RKO (cell line): ENCODE results near the gene CABP4.

Experiments used
- DNase-seq: peaks from one replicate; pipeline ENCODE4 v3.0.0-alpha.2; 2016; ENCODE audit warnings: low spot score

Gene CABP4

GRCh38 chr11:67455054-67455453 lies at the start of gene CABP4:
Gene CABP4 (plus strand): TSS chr11:67455354. CDS start chr11:67455424, 70 bp downstream.
- DNase-seq, result no peak

- DNase-seq, result no peak
Observed at GRCh38 chr11:67405688-67406339, 49.3 kb upstream of the CABP4 start.

GRCh38 chr11:67406420-67406968 lies 48.7 kb upstream of the CABP4 start:
- DNase-seq, result no peak

GRCh38 chr11:67406969-67407687 lies 48.0 kb upstream of the CABP4 start:
- DNase-seq, result no peak

GRCh38 chr11:67407688-67408163 lies 47.4 kb upstream of the CABP4 start:
- DNase-seq, result no peak

- no peak for DNase-seq
Observed at GRCh38 chr11:67408437-67409200, 46.5 kb upstream of the CABP4 start.

- DNase-seq, result no peak
Observed at GRCh38 chr11:67409261-67409666, 45.9 kb upstream of the CABP4 start.

GRCh38 chr11:67409781-67410368 lies 45.3 kb upstream of the CABP4 start:
- DNase-seq, result no peak

GRCh38 chr11:67410369-67410831 lies 44.8 kb upstream of the CABP4 start:
- DNase-seq, result no peak

- no peak for DNase-seq
Observed at GRCh38 chr11:67410984-67411784, 44.0 kb upstream of the CABP4 start.

- no peak for DNase-seq
Observed at GRCh38 chr11:67411785-67412152, 43.4 kb upstream of the CABP4 start.

- DNase-seq, result no peak
Observed at GRCh38 chr11:67412495-67413179, 42.5 kb upstream of the CABP4 start.

GRCh38 chr11:67413266-67413849 lies 41.8 kb upstream of the CABP4 start:
- no peak for DNase-seq

- no peak for DNase-seq
Observed at GRCh38 chr11:67415501-67416304, 39.5 kb upstream of the CABP4 start, which contains the start of gene CARNS1. Gene CARNS1 (plus strand): TSS chr11:67415678. CDS start chr11:67416200, 522 bp downstream.

- no peak for DNase-seq
Observed at GRCh38 chr11:67416416-67417335, 38.5 kb upstream of the CABP4 start.

- no peak for DNase-seq
Observed at GRCh38 chr11:67417425-67417824, 37.7 kb upstream of the CABP4 start.

- no peak for DNase-seq
Observed at GRCh38 chr11:67418476-67419281, 36.5 kb upstream of the CABP4 start.
